Fibroblast of mammary gland (primary cell): ENCODE data around the gene DEFB124.
"Not testable (repeated sequence)": the region's sequence is repeated elsewhere in the genome, so short reads cannot be mapped to it uniquely, and the experiment has no call there.

ENCODE experiments used
- DNase-seq: peaks from one replicate; pipeline ENCODE4 v3.0.0-alpha.2; 2010; ENCODE audit warnings: low read depth
- H3K4me3 ChIP-seq: 2 replicates; pipeline ENCODE4 v1.5.1; 2011; ENCODE audit warnings: low read depth, mild to moderate bottlenecking, low read length, moderate library complexity; ENCODE audit not compliant: control insufficient read depth
- CTCF ChIP-seq: conservative IDR thresholded peaks from 2 replicates; pipeline ENCODE4 v1.5.1; 2011; ENCODE audit warnings: low read depth, low read length, inconsistent platforms; ENCODE audit not compliant: control insufficient read depth, insufficient read depth

Gene DEFB124

GRCh38 chr20:31515775-31516107 is 40.8 kb upstream of the DEFB124 start:
- peak overlapping the region; percentile 91 for H3K4me3 ChIP-seq
- no peak for TF ChIP-seq CTCF
- no peak for DNase-seq

- no peak for TF ChIP-seq CTCF
- no peak for DNase-seq
- peak overlapping the region; percentile 91 for H3K4me3 ChIP-seq
Observed at GRCh38 chr20:31515072-31515774, 40.3 kb upstream of the DEFB124 start.

GRCh38 chr20:31514154-31515071 is 39.5 kb upstream of the DEFB124 start, which contains the start of gene HM13:
TSS of gene HM13 (plus strand) at chr20:31514442. CDS start at chr20:31514552, 110 bp downstream.
- TF ChIP-seq CTCF, result peak; percentile 48
- peak; percentile 93 for DNase-seq
- H3K4me3 ChIP-seq, result peak within 1 kb of the TSS; percentile 91

GRCh38 chr20:31508517-31509244 is 33.8 kb upstream of the DEFB124 start:
- no peak for DNase-seq
- no peak for TF ChIP-seq CTCF
- H3K4me3 ChIP-seq, result no peak overlapping the region

- no peak overlapping the region for H3K4me3 ChIP-seq
- no peak for DNase-seq
- no peak for TF ChIP-seq CTCF
Observed at GRCh38 chr20:31505903-31506302, 31.0 kb upstream of the DEFB124 start.

GRCh38 chr20:31502884-31503673 is 28.2 kb upstream of the DEFB124 start:
- not testable (repeated sequence) for H3K4me3 ChIP-seq
- TF ChIP-seq CTCF, result peak; percentile 78
- peak; percentile 76 for DNase-seq
